ENCODE data around the gene NFIX.

The NFIX gene

GRCh38 chr19:13038306-13039210, 43.3 kb downstream of the NFIX start:
- DNase-seq (ENCODE audit: low spot score), result no peak

- no peak for DNase-seq (ENCODE audit: low spot score)
These were observed 44.0 kb downstream of the NFIX start for GRCh38 chr19:13039211-13039789.

GRCh38 chr19:13040232-13040947, 45.1 kb downstream of the NFIX start:
- DNase-seq (ENCODE audit: low spot score), result no peak

- no peak for DNase-seq (ENCODE audit: low spot score)
These were observed 45.6 kb downstream of the NFIX start for GRCh38 chr19:13040948-13041292.

GRCh38 chr19:13042443-13043130, 47.3 kb downstream of the NFIX start:
- DNase-seq (ENCODE audit: low spot score), result no peak

- DNase-seq (ENCODE audit: low spot score), result no peak
These were observed 48.0 kb downstream of the NFIX start for GRCh38 chr19:13043285-13043684.

- DNase-seq (ENCODE audit: low spot score), result no peak
These were observed 49.1 kb downstream of the NFIX start for GRCh38 chr19:13044231-13044836.

- DNase-seq (ENCODE audit: low spot score), result no peak
These were observed 50.5 kb downstream of the NFIX start for GRCh38 chr19:13045812-13046211.

GRCh38 chr19:13047374-13047773, 52.1 kb downstream of the NFIX start:
- no peak for DNase-seq (ENCODE audit: low spot score)

- DNase-seq (ENCODE audit: low spot score), result no peak
These were observed 55.0 kb downstream of the NFIX start for GRCh38 chr19:13050274-13050673.

GRCh38 chr19:13051557-13052165, 56.4 kb downstream of the NFIX start:
- DNase-seq (ENCODE audit: low spot score), result no peak

GRCh38 chr19:13052447-13053175, 57.3 kb downstream of the NFIX start:
- DNase-seq (ENCODE audit: low spot score), result no peak

- no peak for DNase-seq (ENCODE audit: low spot score)
These were observed 58.0 kb downstream of the NFIX start for GRCh38 chr19:13053238-13053637.

- peak; percentile 57 for DNase-seq (ENCODE audit: low spot score)
These were observed 58.7 kb downstream of the NFIX start for GRCh38 chr19:13053761-13054625.

GRCh38 chr19:13054626-13055212, 59.4 kb downstream of the NFIX start:
- DNase-seq (ENCODE audit: low spot score), result no peak

GRCh38 chr19:13055213-13056051, 60.2 kb downstream of the NFIX start:
- no peak for DNase-seq (ENCODE audit: low spot score)

- no peak for DNase-seq (ENCODE audit: low spot score)
These were observed 60.9 kb downstream of the NFIX start for GRCh38 chr19:13056052-13056660.

- no peak for DNase-seq (ENCODE audit: low spot score)
These were observed 61.9 kb downstream of the NFIX start for GRCh38 chr19:13057147-13057572.

Measured in LoVo (cell line).